Right lobe of liver (tissue), 4 donors: ENCODE data around the gene DDR2.

Experiments used
- CTCF ChIP-seq, 4 donors: fragments of 200-600 bp in 3 of 4; fragments of 450-650 bp in 1 of 4; IDR thresholded peaks; one replicate each; pipeline versions ENCODE4 v1.5.1 to v1.8.0; 2016 to 2022; ENCODE audit warnings: antibody characterized with exemption in 4 of 4, mild to moderate bottlenecking in 2 of 4
- POLR2A ChIP-seq: fragments of 450-650 bp; IDR thresholded peaks from one replicate; pipeline ENCODE4 v1.6.1; 2017; ENCODE audit warnings: antibody characterized with exemption, mild to moderate bottlenecking
- donor health status: DM: no; HTN: no; CAD: no.
- donor health status: DM: no; HTN: no; CAD: no.
- donor health status: DM: no; HTN: yes; CAD: no.

GRCh38 chr1:162736633-162737067 lies 104.4 kb downstream of the DDR2 start:
- TF ChIP-seq CTCF (IDR thresholded peaks at IDR 0.05) = no peak
- TF ChIP-seq POLR2A = no peak
